GM23248 (cell line): Measurements from ENCODE around the gene NR3C1.

Source experiments
- EZH2 ChIP-seq: fragments of 200-600 bp; sonication (generic); IDR thresholded peaks from 2 replicates; pipeline ENCODE4 v1.6.1; 2018; ENCODE audit warnings: antibody characterized with exemption, mild to moderate bottlenecking; ENCODE audit not compliant: insufficient read depth, poor library complexity, severe bottlenecking
- EZH2phosphoT487 ChIP-seq: fragments of 200-600 bp; sonication (generic); IDR thresholded peaks from 2 replicates; pipeline ENCODE4 v1.6.1; 2018; ENCODE audit warnings: antibody characterized with exemption, moderate library complexity, mild to moderate bottlenecking, low read depth; ENCODE audit not compliant: insufficient read depth

DNA sequence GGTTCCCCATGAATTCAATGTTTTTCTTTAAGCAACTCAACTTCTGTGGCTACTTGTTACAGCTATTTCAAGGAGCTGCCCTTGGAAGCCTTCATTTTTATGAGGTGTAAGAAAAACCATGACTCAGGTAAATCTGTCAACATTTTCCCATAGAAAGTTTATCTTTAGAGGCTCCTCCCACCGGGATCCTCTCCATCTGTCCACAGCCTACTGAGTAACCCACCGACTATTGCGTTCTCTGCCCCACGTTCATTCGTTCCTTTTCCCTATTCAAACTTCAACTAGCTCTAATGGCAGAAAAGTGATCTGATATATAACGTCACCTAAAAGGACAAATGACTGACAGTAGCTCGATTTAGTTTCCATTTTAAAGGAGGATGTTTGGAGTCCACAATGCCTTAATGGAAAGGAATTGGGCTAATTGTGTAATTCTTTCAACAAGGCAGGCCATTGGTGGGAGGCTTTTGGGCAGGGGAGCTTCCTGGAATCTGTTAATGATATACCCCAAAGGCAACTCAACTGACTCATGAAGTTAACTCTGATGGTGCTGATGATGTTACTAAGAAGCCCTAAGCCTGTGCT, 29.3 kb upstream of the NR3C1 start:
- TF ChIP-seq EZH2 = no peak
- no peak for TF ChIP-seq EZH2phosphoT487
